ENCODE results near the gene POM121.
"Not testable (repeated sequence)": the region's sequence is repeated elsewhere in the genome, so short reads cannot be mapped to it uniquely, and the experiment has no call there.

Gene POM121

DNA sequence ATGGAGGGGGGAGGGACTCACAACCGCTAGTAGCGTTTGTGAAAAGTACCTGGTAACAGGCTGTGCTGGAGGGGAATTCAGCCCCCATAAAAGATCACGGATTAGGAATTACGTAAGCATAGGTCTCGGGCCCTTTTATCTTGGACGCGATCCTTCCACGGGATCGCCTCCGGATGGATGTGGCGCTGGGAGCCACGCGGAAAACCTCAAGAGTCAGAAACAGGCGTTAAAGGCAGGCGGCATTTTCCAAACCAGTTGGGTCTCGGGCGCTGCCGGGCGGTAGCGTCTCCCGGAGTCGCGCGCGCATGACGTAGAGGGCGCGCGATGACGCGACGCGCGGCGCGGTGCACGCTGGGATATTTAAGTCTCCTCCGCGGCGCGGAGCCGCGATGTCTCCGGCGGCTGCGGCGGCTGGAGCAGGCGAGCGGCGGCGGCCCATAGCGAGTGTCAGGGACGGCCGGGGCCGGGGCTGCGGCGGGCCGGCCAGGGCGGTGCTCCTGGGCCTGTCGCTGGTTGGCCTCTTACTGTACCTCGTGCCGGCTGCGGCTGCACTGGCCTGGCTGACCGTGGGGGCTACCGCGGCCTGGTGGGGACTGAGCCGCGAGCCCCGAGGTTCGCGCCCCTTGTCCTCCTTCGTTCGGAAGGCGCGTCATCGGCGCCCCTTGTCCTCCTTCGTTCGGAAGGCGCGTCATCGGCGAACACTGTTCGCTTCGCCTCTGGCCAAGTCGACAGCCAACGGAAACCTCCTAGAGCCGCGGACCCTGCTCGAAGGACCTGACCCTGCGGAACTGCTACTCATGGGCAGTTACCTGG lies at the start of gene POM121:
POM121 (plus strand) TSS at position 363 of the 813 bp plus-strand sequence; CDS start at position 390, 27 bp downstream.
- peak; percentile 50 for DNase-seq

DNA sequence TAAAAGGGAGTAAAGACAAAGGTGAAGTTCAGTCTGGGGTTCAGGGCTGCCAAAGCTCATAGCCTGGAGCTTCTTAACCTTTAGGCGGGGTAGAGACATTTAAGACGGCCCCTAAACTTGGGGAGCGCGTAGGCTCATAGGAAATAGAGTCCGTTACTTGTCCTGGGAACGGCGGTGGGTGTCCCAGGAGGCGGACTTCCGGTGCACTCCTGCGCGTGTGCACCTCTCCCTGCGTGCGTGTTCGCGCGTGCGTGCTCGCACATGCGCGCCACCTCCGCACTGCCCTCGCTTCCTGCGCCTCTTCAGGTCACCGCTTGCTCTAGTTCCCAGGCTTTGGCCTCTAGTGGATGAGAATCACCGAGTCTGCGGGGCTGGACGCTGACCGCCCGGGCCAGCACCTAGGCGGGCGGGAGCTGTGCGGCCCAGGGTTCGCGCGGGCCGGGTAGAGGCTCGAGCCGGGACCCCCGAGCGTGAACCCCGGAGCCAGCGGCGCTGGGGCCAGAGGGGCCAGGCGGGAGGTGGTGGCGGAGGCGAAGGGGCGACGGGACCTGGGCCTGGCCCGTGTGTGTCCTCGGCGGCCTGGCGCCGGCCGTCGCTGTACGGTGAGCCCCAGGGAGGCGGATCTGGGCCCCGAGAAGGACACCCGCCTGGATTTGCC lies 45.7 kb upstream of the POM121 start:
- peak; percentile 43 for DNase-seq

DNA sequence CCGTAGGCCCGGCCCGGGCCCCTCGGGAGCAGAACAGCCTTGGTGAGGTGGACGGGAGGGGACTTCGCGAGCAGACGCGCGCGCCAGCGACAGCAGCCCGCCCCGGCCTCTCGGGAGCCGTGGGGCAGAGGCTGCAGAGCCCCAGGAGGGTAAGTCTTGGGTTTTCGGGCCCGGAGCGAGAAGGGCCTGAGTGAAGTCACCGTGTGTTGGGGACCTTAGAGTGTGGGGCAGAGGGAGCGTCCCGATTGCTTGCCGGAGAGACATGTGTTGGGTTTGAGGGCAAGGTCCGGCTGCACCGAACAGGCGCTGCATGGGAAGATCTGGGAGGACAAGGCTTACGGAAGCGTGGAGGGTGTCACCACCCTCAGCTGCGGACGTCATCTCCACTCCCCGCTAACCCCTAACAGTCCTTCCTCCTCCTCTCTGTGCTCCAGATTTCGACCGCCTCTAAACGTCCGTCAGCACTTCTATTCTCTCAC lies 45.1 kb upstream of the POM121 start:
- DNase-seq = not testable (repeated sequence)

DNA sequence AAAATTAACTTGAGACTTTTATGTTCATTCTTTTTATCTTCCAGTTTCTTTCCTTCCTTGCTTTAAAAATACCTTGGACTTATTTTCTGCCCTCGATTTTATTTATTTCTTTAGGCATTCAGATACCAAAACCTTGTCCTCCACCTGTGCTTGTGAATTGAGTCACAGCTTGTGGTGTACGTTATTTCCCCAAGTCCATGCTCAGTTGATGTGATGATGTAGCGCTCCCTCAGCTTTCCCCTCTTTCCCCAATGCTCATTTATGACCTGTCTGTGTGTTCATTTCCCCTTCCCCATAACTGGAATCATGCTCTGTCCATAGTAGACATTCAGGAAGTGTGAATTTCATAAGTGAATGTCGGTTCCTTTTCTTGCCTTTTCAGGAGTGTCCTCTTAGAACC lies 33.1 kb upstream of the POM121 start:
- DNase-seq = not testable (repeated sequence)

DNA sequence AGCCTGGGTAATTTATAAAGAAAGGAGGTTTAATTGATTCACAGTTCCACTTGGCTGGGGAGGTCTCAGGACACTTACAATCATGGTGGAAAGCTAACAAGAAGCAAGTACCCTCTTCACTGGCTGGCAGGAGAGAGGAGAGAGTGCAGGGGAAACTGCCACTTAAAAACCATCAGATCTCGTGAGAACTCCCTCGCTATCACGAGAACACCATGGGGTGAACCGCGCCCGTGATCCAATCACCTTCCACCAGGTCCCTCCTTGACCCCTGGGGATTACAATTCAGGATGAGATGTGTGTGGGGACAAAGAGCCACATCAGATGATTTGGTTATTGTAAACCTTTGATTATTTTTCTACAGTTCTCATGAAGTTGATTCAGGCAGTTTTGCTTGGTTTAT lies 20.2 kb upstream of the POM121 start:
- DNase-seq = not testable (repeated sequence)

DNA sequence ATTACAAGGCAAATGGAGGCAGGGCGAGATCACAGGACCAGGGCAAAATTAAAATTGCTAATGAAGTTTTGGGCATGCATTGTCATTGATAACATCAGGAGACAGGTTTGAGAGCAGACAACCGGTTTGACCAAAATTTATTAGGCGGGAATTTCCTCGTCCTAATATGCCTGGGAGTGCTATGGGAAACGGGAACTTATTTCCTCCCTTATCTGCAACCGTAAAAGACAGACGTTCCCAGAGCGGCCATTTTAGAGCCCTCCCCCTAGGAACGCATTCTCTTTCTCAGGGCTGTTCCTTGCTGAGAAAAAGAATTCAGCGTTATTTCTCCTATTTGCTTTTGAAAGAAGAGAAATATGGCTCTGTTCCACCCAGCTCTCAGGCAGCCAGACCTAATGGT lies 16.5 kb upstream of the POM121 start:
- not testable (repeated sequence) for DNase-seq

DNA sequence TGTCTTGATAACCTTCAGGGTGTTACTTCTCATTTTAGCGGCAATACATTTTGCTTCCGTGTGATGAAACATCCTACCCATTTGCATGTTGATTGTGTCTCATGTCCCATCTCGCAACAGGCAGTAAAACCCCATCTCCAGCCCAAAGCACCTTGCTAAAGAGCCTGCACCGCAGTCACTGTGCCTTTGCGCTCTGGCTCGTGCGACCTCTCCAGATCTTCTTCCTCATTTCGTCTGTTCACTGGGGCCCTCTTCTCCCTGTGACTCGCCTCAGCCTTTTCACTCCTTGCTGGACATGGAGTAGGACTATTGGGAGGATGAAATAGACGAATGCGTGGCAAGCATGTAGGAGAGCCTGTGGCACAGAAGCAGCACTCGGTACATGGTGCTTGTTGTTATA lies 13.5 kb upstream of the POM121 start:
- DNase-seq = not testable (repeated sequence)

DNA sequence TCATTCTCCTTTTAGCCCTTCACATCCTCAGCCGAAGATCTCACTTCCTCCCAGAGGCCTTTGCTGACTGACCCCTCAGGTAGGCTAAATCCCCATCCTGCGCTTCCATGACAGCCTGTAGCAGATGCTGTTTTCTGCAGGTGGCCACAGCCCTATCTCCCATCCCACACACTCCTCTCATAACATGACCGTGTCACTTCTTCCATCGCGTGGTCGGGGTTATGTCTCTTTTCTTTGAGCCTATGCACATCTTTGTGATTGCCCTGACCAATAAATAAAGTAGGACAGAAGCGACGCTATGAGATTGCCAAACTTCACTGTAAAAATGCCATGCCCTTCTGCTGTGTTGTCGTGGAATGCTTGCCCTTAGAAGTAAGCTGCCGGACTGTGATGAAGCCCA lies 11.1 kb upstream of the POM121 start:
- DNase-seq = not testable (repeated sequence)

DNA sequence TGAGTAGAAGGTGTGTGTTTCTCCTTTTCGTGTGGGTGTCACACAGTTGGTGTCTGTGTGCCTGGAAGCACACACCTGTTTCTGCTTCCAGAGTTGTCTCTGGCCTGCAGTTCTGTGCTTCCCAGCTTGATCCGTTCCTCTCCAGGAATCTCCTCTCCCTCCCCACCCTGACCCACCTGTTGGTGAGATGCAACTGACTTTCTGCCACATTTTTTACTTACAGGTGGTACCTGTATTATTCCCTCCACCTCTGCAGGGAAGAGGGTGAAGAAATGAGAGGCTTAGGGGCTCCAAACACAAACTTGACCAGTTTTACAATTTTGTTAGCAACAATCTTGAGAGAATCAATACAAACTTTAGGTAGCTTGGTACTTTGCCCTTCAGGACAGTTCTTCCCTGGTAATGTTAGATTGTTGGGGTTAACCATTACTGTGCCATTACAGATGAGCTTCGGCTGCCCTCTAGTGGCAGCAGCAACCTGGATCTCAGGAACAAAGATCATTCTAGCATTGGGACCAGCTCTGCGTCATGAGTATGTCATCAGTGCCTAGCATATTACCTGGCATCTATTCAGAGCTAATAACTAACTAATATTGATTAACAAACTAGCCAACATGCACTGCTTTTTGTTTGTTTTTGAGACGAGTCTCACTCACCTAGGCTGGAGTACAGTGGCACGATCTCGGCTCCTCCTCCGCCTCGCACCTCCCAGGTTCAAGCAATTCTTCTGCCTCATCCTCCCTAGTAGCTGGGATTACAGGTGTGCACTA lies 10.0 kb upstream of the POM121 start:
- DNase-seq = not testable (repeated sequence)

DNA sequence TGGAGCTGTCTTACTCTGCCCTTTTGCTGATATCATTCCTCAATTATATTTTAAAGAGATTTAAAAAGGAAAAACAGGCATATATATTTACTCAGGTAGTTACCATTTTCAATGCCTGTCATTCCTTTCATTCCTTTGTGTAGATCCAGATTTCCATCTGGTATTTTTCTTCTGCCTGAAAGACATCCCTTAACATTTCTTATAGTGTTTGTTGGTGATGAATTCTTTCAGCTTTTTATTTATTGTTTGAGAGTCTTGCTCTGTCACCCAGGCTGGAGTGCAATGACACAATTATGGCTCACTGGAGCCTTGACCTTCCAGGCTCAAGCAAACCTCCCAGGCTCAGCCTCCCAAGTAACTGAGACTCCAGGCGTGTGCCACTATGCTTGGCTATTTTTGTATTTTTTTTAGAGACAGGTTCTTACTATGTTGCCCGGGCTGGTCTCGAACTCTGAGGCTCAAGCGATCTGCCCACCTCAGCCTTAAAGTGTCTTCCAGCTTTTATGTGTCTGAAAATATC lies 5.6 kb upstream of the POM121 start:
- no peak for DNase-seq

DNA sequence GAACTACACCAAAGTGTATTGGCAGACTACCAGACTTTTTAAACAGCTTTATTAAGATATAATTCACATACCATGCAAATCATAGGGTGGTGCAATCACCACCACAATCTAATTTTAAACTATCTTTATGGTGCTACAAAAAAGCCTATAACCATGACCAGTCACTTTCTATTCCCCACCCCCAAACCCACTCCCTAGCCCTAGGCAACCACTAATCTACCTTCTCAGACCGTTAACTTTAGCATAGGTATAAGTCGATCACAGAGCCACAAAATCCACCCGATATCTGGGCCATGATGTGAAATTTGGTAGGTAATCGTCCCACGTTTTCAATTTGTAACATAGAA lies 536 bp upstream of the POM121 start:
- DNase-seq = no peak

DNA sequence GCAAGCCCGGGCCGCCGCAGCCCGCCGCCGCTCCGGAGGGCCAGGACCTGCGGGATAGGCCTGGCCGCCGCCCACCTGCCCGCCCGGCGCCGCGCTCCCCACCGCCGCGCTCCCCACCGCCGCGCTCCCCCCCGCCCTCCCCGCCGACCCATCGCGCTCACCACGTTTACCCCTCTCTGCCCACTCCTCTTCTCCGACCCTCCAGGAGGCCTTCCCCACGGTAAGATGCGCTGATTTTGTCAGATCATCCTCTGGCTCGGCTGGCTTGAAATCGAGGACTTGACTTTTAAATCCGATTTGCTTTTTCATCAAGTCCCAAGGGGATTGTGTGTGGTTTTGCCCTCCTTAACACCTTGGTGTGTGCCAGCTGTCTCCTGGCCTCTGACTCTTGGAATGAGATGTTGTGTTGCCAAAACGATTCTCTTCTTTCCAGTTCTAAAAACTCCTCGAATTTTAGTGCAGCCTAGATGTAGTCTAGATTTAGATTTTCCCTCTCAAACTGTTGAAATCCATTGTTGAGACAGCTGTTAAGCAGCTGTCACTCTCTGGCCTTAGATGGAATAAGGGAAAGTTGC lies 738 bp downstream of the POM121 start:
- DNase-seq = no peak

DNA sequence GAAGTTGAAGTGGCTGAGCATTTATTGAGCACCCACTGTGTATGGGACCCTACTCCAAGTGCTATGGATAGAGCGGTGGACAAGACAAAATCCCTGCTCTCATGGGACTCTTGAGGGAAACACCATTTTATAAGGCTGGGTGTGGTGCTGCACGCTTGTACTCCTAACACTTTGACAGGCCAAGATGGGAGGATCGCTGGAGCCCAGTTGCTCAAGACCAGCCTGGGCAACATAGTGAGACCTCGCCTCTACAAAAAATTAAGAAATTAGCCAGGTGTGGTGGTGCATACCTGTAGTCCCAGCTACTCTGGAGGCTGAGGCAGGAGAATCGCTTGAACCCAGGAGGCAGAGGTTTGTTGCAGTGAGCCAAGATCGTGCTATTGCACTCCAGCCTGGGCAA lies 2.9 kb downstream of the POM121 start:
- DNase-seq = not testable (repeated sequence)

DNA sequence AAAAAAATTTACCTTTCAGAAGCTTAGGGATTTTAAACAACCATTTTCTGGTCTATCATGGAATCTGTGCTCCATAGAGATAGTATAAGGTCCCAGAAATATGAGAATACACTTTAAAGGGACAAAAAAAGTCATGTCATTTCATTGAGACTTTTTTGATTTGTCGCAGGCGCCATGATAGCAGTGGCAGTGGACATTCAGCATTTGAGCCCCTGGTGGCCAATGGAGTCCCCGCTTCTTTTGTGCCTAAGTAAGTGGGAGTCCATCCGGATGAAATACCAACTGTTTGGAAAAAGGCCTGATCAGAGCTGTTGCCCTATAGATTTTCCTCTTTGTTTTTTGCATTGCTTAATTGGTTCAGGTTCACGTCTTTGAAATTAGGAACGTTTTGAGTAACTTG lies 3.3 kb downstream of the POM121 start:
- DNase-seq = not testable (repeated sequence)

DNA sequence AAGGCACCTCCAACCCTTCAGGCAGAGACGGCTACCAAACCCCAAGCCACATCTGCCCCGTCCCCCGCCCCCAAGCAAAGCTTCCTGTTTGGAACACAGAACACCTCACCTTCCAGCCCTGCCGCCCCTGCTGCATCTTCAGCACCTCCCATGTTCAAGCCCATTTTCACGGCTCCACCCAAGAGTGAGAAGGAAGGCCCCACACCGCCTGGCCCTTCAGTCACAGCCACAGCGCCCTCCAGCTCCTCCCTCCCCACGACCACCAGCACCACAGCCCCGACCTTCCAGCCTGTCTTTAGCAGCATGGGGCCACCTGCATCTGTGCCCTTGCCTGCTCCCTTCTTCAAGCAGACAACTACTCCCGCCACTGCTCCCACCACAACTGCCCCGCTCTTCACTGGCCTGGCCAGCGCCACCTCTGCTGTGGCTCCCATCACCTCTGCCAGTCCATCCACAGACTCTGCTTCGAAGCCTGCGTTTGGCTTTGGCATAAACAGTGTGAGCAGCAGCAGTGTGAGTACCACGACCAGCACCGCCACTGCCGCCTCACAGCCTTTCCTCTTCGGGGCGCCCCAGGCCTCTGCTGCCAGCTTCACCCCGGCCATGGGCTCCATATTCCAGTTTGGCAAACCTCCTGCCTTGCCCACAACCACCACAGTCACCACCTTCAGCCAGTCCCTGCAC lies 17.3 kb downstream of the POM121 start:
- DNase-seq = not testable (repeated sequence)

DNA sequence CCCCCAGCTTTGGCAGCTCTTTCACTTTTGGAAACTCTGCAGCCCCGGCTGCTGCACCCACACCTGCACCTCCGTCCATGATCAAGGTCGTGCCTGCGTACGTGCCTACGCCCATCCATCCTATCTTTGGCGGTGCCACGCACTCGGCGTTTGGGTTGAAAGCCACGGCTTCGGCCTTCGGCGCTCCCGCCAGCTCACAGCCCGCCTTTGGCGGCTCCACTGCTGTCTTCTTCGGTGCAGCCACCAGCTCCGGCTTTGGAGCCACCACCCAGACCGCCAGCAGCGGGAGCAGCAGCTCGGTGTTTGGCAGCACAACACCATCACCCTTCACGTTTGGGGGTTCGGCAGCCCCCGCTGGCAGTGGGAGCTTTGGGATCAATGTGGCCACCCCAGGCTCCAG lies 18.1 kb downstream of the POM121 start:
- not testable (repeated sequence) for DNase-seq

DNA sequence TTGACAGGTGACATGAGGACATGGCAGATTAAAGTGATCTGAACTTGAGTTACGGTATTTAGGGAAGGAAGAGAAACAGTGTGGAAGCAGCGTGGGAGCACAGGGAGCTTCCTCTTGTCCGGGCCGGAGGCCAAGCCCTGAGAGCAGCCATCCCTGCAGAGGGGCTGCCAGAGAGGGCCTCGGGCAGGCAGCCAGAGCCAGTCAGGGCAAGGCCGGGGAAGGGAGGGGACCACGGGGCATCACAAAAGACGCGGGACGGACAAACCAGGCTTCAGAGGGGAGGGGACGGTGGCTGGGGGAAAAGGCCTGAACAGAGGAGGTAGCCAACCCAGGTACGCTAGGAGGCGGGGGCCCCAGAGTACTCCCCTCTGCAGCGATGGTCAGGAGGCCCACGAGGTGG lies 20.0 kb downstream of the POM121 start:
- DNase-seq = not testable (repeated sequence)

DNA sequence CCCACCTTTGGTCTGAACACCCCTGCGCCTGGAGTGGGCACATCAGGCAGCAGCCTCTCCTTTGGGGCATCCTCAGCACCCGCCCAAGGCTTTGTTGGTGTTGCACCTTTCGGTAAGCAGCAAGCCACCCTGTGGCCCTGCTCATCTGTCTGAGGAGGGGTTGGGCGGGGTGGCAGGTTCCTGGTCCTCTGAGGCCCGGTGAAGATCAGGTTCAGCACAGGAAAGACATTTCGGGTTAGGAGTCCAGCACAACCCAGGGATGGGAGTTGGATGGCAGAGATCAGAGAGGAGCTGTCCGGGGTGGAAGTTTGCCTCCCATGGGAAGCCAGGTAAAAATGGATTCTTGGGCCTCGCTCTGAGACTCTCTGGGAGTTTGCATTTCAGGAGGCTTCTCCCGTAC lies 20.7 kb downstream of the POM121 start:
- not testable (repeated sequence) for DNase-seq

DNA sequence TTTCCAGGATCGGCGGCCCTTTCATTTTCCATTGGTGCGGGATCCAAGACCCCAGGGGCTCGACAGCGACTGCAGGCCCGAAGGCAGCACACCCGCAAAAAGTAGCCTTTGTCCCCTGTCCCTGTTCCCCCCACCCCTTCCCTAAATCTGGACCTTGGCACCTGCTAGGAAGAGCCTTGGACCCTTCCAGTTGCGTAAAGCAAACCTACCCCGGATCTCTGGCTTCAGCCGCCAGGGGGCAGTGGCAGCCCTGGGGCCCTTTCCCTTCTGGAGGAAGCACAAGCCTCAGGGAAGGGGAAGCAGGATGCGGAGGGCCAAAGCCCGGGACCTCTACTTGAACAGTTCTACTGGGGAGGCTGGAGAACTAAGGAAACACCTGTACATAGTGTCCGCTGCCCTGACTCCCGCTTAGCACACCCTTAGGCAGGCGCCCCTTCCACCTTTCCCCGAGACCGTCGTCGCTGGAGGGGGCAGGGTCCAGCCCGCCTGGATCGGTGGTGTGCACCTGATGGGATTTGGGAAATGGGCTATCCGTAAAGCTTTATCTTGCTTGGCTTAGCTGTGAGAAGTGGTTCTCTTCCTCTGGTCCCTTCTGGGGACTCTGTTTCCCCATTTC lies 21.3 kb downstream of the POM121 start:
- DNase-seq = not testable (repeated sequence)

DNA sequence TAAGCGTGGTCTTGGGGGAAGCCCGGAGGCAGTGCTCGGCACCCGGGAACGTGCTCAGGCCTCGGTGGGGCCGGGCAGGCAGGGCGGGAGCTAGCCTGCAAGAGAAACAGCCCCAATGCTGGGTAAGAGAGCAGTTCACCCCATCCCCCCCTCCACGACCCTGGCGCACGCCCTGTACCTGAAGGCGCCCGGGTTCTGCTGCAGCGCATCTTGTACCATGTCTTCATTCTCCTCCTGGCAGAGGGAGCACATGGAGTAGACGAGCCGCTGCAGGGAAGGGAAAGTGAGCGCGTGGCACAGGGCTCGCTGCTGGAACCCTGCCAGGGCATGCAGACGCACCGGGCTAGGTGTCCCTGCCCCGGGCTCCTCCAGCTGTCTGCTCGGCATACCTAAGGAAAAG lies 23.8 kb downstream of the POM121 start:
- not testable (repeated sequence) for DNase-seq

DNA sequence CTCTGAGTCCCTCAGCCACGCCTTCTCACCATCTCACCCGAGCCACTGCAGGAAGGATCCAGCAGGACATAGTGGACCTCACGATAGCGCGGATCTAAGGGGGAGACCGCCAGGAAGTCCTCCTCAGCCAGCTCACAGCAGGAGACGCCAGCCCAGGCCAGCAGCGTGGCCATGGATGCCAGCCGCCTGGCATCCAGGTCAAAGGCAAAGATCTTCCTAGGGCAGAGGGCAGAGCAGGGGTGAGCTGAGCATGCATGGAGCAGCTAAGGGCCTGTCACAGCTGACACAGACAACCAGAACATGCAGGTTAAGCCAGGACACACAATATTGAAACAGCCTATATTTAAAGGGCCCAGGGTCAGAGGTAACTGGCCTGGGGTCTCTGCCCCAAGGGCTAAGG lies 24.4 kb downstream of the POM121 start:
- not testable (repeated sequence) for DNase-seq

DNA sequence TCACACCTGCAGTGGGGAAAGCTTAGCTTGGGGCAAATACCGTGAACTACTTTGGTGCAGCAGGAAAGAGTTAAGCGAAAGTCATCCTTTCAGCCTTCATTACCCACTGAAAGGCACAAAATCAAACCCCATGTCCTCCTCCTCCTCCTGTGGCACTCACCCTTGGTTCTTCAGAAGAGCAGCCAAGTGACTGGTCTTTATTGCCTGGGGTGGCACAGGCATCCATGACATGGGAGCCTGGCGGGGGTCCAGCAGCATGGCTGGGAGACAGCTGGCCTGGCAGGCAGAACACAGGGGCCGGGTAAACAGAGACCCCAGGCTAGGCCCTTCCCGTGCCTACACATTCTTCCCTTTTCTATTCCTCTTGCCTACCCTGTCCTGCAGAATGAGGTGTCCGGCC lies 24.8 kb downstream of the POM121 start:
- not testable (repeated sequence) for DNase-seq
